Embryonic facial prominence (tissue), 1 donor: ENCODE results near the gene BPIFB3.
"Not testable (repeated sequence)": the region's sequence is repeated elsewhere in the genome, so short reads cannot be mapped to it uniquely, and the experiment has no call there.

ENCODE experiments used
- DNase-seq: peaks from one replicate; pipeline ENCODE4 v3.0.0-alpha.2; 2016; ENCODE audit errors: extremely low spot score

Gene BPIFB3

GRCh38 chr20:33119725-33120720 is 66.3 kb downstream of the BPIFB3 start:
- DNase-seq = no peak

GRCh38 chr20:33120934-33121333 is 67.2 kb downstream of the BPIFB3 start:
- no peak for DNase-seq

- not testable (repeated sequence) for DNase-seq
These were observed 68.6 kb downstream of the BPIFB3 start for GRCh38 chr20:33122297-33122696.
